ENCODE data around the gene TBC1D5.
"Not testable (repeated sequence)": the region's sequence is repeated elsewhere in the genome, so short reads cannot be mapped to it uniquely, and the experiment has no call there.

Gene TBC1D5

GRCh38 chr3:17705991-17706390 is 36.4 kb downstream of the TBC1D5 start:
- DNase-seq: not testable (repeated sequence)

- not testable (repeated sequence) for DNase-seq
Observed at GRCh38 chr3:17699815-17700214, 42.6 kb downstream of the TBC1D5 start.

DNA sequence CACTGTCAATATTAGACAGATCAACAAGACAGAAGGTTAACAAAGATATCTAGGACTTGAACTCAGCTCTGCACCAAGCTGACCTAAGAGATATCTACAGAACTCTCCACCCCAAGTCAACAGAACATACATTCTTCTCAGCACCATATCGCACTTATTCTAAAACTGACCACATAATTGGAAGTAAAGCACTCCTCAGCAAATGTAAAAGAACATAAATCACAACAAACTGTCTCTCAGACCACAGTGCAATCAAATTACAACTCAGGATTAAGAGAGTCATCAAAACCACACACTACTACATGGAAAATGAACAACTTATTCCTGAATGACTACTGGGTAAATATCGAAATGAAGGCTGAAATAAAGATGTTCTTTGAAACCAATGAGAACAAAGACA is 46.8 kb downstream of the TBC1D5 start:
- peak; percentile 2 for DNase-seq

- not testable (repeated sequence) for DNase-seq
Observed at GRCh38 chr3:17693670-17693999, 48.8 kb downstream of the TBC1D5 start.

DNA sequence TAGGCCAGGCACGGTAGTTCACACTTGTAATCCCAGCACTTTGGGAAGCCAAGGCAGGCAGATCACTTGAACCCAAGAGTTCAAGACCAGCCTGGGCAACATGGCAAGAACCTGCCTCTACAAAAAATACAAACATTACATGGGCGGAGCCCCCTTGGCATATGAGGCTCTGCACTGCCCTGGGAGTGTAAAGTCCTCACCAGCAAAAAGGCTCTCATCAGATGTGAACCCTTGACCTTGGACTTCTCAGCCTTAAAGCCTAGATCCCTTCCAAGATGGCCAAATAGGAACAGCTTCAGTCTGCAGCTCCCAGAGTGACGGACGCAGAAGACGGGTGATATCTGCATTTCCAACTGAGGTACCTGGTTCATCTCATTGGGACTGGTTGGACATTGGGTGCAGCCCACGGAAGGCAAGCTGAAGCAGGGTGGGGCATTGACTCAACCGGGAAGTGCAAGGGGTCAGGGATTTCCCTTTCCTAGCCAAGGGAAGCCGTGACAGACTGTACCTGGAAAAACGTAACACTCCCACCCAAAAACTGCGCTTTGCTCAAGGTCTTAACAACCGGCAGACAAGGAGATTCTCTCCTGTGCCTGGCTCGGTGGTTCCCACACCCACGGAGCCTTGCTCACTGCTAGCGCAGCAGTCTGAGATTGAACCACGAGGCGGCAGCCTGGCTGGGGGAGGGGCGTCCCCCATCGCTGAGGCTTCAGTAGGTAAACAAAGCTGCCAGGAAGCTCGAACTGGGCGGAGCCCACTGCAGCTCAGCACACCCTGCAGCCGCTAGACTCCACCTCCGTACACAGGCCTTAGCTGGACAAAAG is 49.4 kb downstream of the TBC1D5 start:
- DNase-seq: not testable (repeated sequence)

- DNase-seq: no peak
Observed at GRCh38 chr3:17687566-17687965, 54.9 kb downstream of the TBC1D5 start.

DNA sequence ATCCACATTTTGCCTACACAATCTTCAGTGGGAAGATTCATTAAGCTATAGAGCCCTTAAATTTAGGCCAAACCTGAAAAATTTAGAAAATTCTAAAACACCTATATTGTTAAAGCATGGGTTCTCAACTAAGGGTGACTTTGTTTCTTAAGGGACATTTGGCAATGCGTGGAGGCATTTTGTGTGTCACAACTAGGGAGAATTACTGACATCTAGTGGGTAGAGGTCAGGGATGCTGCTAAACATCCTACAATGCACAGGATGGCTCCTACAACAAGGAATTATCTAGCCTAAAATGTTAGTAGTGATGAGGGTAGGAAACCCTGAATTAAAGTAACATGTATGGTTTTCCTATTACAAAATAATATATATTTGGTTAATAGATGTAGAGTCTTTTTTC is 55.8 kb downstream of the TBC1D5 start:
- no peak for DNase-seq

- DNase-seq: no peak
Observed at GRCh38 chr3:17683542-17684207, 58.8 kb downstream of the TBC1D5 start.

DNA sequence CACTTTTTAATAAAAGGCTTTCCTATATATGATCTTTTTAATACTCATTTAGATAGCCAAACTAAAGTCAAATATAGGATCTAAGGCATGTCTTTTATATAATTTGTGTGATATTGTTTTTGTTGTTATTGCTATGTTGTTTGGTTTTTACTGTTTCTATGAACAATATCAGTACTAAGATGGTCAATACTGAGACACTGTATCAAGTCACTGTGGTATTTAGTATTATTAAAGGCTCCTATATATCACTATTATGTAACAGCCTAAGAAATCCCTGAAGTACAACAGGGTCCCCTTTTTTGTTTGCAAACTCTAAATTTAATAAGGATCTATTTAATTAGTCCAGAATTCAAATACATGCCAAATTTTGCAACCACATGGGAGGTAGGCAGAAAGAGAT is 61.9 kb downstream of the TBC1D5 start:
- no peak for DNase-seq

- DNase-seq: no peak
Observed at GRCh38 chr3:17678116-17678741, 64.2 kb downstream of the TBC1D5 start.

- DNase-seq: no peak
Observed at GRCh38 chr3:17674082-17674686, 68.2 kb downstream of the TBC1D5 start.

- no peak for DNase-seq
Observed at GRCh38 chr3:17672506-17672905, 69.9 kb downstream of the TBC1D5 start.

DNA sequence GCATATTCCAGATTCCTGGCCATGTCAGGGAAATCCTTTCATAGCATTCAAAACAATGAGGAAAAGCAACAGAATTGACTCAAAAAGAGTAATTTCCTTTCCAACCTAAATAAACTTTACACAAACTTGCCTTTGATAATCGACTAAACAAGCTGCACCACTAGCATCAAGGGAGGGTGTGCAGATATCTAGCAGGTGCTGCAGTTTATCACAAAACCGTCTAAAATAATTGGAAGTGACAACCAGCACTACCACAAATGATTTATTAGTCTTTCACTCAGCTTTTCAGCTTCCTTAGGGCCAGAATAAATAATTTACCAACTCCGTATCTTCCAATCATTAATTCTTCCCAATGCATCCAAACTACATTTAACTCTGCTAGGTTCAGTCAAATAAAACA is 71.7 kb downstream of the TBC1D5 start:
- DNase-seq: no peak

DNA sequence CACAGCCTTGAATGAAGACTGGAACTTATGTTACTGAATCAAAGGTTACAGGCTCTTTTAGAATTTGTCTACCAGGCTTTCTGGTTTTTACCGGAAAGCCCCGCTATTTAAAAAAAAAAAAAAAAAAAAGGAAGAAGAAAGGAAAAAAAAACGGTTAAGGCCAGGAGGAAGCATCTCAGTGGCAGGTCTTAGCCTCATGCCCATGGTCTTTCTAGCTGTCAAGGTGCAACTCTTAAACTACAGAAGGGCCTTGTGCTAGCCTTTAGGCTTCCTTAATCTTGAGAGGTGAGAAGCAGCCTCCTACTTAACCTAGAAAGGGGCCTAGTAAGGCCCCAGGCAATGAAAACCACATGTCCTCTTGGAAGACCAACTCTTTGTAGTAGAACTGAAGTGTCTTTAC is 77.5 kb downstream of the TBC1D5 start:
- DNase-seq: no peak

- DNase-seq: no peak
Observed at GRCh38 chr3:17656264-17656663, 86.2 kb downstream of the TBC1D5 start.

- DNase-seq: no peak
Observed at GRCh38 chr3:17655743-17656142, 86.7 kb downstream of the TBC1D5 start.

GRCh38 chr3:17649748-17650147 is 92.7 kb downstream of the TBC1D5 start:
- DNase-seq: not testable (repeated sequence)

DNA sequence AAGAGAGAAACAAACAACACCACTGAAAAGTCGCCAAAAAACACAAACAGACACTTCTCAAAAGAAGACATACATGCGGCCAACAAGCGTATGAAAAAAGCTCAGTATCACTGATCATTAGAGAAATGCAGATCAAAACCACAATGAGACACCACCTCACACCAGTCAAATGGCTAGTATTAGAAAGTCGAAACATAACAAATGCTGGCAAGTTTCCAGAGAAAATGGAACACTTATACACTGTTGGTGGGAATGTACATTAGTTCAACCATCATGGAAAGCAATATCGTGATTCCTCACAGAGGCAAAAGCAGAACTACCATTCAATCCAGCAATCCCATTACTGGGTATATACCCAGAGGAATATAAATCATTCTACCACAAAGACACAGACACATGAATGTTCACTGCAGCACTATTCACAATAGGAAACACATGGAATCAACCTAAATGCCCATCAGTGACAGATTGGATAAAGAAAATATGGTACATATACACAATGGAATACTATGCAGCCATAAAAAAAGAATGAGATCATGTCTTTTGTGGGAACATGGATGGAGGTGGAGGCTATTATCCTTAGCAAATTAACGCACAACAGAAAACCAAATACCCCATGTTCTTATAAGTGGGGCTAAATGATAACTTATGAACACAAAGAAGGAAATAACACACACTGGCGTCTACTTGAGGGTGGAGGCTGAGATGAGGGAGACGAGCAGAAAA is 93.6 kb downstream of the TBC1D5 start:
- DNase-seq: not testable (repeated sequence)

DNA sequence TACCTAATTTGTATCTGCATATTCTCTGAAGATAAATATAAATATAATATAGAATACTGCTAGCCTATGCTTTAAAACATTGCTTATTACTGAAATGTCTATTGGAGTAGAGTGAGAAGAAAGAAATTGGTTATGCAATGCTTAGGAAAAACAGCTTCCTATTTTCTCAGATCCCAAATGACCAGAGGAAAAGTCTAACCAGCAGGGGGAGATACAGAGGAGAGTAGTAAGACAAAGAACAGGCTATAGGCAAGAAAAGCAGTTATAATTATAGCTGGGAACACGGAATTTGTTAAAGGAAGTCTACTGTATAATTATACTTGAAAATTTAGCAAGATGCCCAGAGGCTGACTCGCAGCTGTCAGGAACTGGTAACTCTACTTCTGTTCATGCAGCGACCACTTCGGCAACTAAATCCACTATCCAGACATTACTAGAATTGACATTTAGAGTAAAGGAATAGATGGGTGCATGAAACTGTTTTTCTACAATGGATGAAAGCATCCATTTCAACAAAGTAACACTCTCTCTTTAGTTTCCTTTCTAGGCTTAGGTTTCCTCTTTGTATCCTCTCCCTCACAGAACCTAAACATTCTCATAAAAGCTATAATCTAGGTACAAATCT is 97.2 kb downstream of the TBC1D5 start:
- no peak for DNase-seq

DNA sequence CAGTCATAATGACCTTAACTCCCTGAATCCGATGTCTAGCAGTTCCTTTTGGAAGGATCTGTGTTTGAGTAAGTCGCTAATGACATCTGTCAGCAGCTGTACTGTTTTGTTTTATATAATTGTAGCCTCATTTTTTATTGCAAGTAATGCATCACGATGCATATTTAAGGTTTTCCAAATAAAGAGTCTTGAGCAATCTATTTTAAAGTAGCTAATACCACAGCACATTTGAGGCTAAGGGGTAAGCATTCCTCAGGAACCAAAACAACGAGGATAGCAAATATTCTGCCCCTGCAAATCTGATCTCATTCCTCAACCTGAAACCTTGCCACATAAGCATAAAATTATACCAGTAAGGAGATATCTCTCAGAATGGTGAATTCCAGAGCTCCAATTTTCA is 98.7 kb downstream of the TBC1D5 start:
- no peak for DNase-seq

- DNase-seq: no peak
Observed at GRCh38 chr3:17642474-17642873, 100.0 kb downstream of the TBC1D5 start.

DNA sequence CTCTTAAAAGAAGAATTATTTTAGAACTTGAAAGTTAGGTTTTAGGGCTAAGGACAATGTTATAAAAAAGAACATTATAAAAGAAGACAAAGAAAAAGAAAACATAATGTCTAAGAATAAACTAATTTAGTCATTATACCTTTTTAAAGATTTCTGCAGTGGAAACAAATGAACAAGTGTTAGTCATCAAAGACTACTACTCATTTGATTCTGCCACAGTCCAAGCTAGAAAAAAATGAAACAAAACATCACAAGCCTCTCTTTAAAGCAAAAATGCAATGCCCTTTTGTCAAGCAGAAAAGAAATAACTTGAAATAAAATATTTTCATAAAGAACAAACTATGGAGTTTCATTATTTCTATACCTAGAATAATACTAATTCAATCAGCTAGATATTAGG is 102.0 kb downstream of the TBC1D5 start:
- no peak for DNase-seq

GRCh38 chr3:17639765-17640164 is 102.7 kb downstream of the TBC1D5 start:
- no peak for DNase-seq
